Left lung (tissue), 10 donors: Measurements from ENCODE around the gene ZNF426. TPM values are rescaled to one million over a fixed set of nuclear protein-coding genes. Genes with fewer than 3 reads are reported as not detected.
"Not testable (repeated sequence)": the region's sequence is repeated elsewhere in the genome, so short reads cannot be mapped to it uniquely, and the experiment has no call there.

Experiments used
- ATAC-seq: fragments of 200-7000 bp; cut with Tn5 transposase; one replicate; pipeline ENCODE4 v1.9.1; 2020; ENCODE audit warnings: moderate library complexity
- DNase-seq, 4 donors: peaks; one replicate each; pipeline ENCODE4 v3.0.0-alpha.2; 2013 to 2020
- H3K27ac ChIP-seq, 2 donors: fragments of 200-600 bp; sonication (generic) in 1 of 2; one replicate each; pipeline versions ENCODE4 v1.5.0 to v1.8.0; 2020 to 2021
- H3K27me3 ChIP-seq, 2 donors: fragments of 200-600 bp; sonication (generic) in 1 of 2; one replicate each; pipeline versions ENCODE4 v1.5.0 to v1.8.0; 2020 to 2021
- H3K36me3 ChIP-seq, 2 donors: fragments of 200-600 bp; sonication (generic) in 1 of 2; one replicate each; pipeline versions ENCODE4 v1.5.0 to v1.8.0; 2020 to 2021
- H3K4me1 ChIP-seq, 2 donors: fragments of 200-600 bp; one replicate each; pipeline ENCODE4 v1.8.0; 2021
- H3K4me3 ChIP-seq, 2 donors: fragments of 200-600 bp; sonication (generic) in 1 of 2; one replicate each; pipeline versions ENCODE4 v1.5.0 to v1.8.0; 2020 to 2021; ENCODE audit warnings: mild to moderate bottlenecking in 1 of 2
- H3K9me3 ChIP-seq, 2 donors: fragments of 200-600 bp; sonication (generic) in 1 of 2; one replicate each; pipeline versions ENCODE4 v1.5.0 to v1.8.0; 2020 to 2021
- intact Hi-C, 2 donors: fragments of 100-400 bp; cut with DNase I; formaldehyde crosslinking; loops; one replicate each; pipeline versions ENCODE4 v1.11.2 to v1.14.2; 2022
- polyA plus RNA-seq, 6 donors: library from polyadenylated mRNA; unstranded; fragments of 120-200 nt; gene quantifications; one replicate each; pipeline ENCODE4 v1.2.1, GENCODE V29; 2013; ENCODE audit not compliant: insufficient read length in 6 of 6
- total RNA-seq, 2 donors: library from RNA; stranded (reverse); fragmentation: NEBNext Ultra II Directional; extraction: Animal tissue kit (Norgen Biotek cat#: 25700); gene quantifications; one replicate each; pipeline ENCODE4 v1.2.1, GENCODE V29; 2021
- TF ChIP-seq, protein P1 (sequence below), 2 donors: fragments of 200-600 bp; sonication (generic) in 1 of 2; IDR thresholded peaks; one replicate each; pipeline versions ENCODE4 v1.5.0 to v1.8.0; 2021; ENCODE audit warnings: antibody characterized with exemption in 2 of 2
- donor health status: DM: no; HTN: yes; CAD: no.
- donor health status: DM: no; HTN: no; CAD: no.

The ZNF426 gene
- total and polyA plus RNA-seq, 8 donors, result 16.1 to 27.1 (median 22.6) TPM

DNA sequence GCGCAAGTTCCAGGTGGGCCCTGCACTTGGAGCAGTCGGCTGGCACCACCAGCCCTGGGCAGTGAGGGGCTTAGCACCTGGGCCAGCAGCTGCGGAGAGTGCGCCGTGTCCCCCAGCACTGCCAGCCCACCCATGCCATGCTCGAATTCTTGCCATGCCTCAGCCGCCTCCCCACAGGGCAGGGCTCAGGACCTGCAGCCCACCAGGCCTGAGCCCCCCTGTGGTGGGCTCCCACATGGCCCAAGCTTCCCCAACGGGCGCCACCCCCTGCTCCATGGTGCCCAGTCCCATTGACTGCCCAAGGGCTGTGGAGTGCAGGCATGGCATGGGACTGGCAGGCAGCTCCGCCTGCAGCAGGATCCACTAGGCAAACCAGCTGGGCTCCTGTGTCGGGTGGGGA lies 9.4 kb upstream of the ZNF426 start:
- Histone ChIP-seq H3K27me3 (no peaks in the 10 kb centered on the region), H3K9me3 (peaks cover 0 to 54% of the 10 kb centered on the region in 2 donors), H3K27ac (no peak overlapping the region), H3K4me1 (no peaks in the 10 kb centered on the region), H3K4me3 (no peak overlapping the region), H3K36me3 (no peaks in the 10 kb centered on the region)
- ATAC-seq, result no peak
- intact Hi-C loops, result no loop called here
- TF ChIP-seq, protein P1, sequence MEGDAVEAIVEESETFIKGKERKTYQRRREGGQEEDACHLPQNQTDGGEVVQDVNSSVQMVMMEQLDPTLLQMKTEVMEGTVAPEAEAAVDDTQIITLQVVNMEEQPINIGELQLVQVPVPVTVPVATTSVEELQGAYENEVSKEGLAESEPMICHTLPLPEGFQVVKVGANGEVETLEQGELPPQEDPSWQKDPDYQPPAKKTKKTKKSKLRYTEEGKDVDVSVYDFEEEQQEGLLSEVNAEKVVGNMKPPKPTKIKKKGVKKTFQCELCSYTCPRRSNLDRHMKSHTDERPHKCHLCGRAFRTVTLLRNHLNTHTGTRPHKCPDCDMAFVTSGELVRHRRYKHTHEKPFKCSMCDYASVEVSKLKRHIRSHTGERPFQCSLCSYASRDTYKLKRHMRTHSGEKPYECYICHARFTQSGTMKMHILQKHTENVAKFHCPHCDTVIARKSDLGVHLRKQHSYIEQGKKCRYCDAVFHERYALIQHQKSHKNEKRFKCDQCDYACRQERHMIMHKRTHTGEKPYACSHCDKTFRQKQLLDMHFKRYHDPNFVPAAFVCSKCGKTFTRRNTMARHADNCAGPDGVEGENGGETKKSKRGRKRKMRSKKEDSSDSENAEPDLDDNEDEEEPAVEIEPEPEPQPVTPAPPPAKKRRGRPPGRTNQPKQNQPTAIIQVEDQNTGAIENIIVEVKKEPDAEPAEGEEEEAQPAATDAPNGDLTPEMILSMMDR (IDR thresholded peaks at IDR 0.05), result no peak
- no peak for DNase-seq

DNA sequence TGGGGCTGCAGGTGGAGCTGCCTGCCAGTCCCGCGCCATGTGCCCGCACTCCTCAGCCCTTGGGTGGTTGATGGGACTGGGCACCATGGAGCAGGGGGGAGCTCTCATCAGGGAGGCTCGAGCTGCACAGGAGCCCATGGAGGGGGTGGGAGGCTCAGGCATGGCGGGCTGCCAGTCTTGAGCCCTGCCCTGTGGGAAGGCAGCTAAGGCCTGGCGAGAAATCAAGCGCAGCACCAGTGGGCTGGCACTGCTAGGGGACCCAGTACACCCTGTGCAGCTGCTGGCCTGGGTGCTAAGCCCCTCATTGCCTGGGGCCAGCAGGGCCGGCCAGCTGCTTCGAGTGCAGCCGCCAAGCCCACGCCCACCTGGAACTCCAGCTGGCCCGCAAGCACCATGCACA lies 2.8 kb upstream of the ZNF426 start:
- H3K4me3 ChIP-seq, H3K36me3 ChIP-seq, DNase-seq, H3K9me3 ChIP-seq, H3K27me3 ChIP-seq, H3K27ac ChIP-seq, ATAC-seq, intact Hi-C loops: not testable (repeated sequence)
- peaks cover 4 to 17% of the 10 kb centered on the region in 2 donors for H3K4me1 ChIP-seq

GRCh38 chr19:9539921-9540320 lies 1.5 kb upstream of the ZNF426 start:
- intact Hi-C loops, H3K27ac ChIP-seq, H3K27me3 ChIP-seq, H3K4me3 ChIP-seq, ATAC-seq, DNase-seq: not testable (repeated sequence)
- Histone ChIP-seq H3K9me3 (peaks cover 0 to 18% of the 10 kb centered on the region in 2 donors), H3K4me1 (peaks cover 4 to 17% of the 10 kb centered on the region in 2 donors), H3K36me3 (peaks cover 0 to 20% of the 10 kb centered on the region in 2 donors)

- H3K27me3 ChIP-seq, DNase-seq, intact Hi-C loops, ATAC-seq: not testable (repeated sequence)
- Histone ChIP-seq H3K4me3 (peak overlapping the region in 1 of 2 donors; percentile 64), H3K4me1 (peaks cover 4 to 17% of the 10 kb centered on the region in 2 donors), H3K9me3 (peaks cover 0 to 26% of the 10 kb centered on the region in 2 donors), H3K27ac (peak overlapping the region; percentile 92 to 95), H3K36me3 (peaks cover 0 to 27% of the 10 kb centered on the region in 2 donors)
Measured at GRCh38 chr19:9539201-9539600, 756 bp upstream of the ZNF426 start.

GRCh38 chr19:9535934-9536333 lies 2.5 kb downstream of the ZNF426 start:
- ATAC-seq, result no peak
- no peak for DNase-seq
- no peak overlapping the region for H3K4me3 ChIP-seq
- no peak overlapping the region for H3K27ac ChIP-seq
- intact Hi-C loops, result no loop called here
- H3K9me3 ChIP-seq, result peaks cover 0 to 58% of the 10 kb centered on the region in 2 donors
- peaks cover 20 to 60% of the 10 kb centered on the region in 2 donors for H3K36me3 ChIP-seq
- TF ChIP-seq, protein P1 (IDR thresholded peaks at IDR 0.05), result no peak
- H3K27me3 ChIP-seq, result no peaks in the 10 kb centered on the region
- H3K4me1 ChIP-seq, result peaks cover 4 to 17% of the 10 kb centered on the region in 2 donors

- Histone ChIP-seq H3K4me1 (peaks cover 0 to 2% of the 10 kb centered on the region in 2 donors), H3K36me3 (peaks cover 43 to 100% of the 10 kb centered on the region in 2 donors), H3K27me3 (no peaks in the 10 kb centered on the region), H3K4me3 (no peak overlapping the region), H3K27ac (no peak overlapping the region), H3K9me3 (peaks cover 17 to 98% of the 10 kb centered on the region in 2 donors)
- intact Hi-C loops, result no loop called here
- no peak for DNase-seq
- TF ChIP-seq, protein P1 (IDR thresholded peaks at IDR 0.05), result no peak
- ATAC-seq, result no peak
Measured at GRCh38 chr19:9531933-9532332, 6.5 kb downstream of the ZNF426 start.

GRCh38 chr19:9528757-9529336 lies 9.6 kb downstream of the ZNF426 start:
- intact Hi-C loops, result no loop called here
- Histone ChIP-seq H3K4me1 (no peaks in the 10 kb centered on the region), H3K36me3 (peaks cover 41 to 96% of the 10 kb centered on the region in 2 donors), H3K27ac (no peak overlapping the region), H3K27me3 (no peaks in the 10 kb centered on the region), H3K9me3 (peaks cover 28 to 99% of the 10 kb centered on the region in 2 donors), H3K4me3 (no peak overlapping the region)
- TF ChIP-seq, protein P1 (IDR thresholded peaks at IDR 0.05), result no peak
- no peak for ATAC-seq
- no peak for DNase-seq
